HL-60 (cell line): ENCODE measurements around the gene NUP205.
A peak's percentile ranks its signal among the peaks of the same experiment; 100 is the strongest.

Source experiments
- DNase-seq, 2 experiments: peaks; one replicate each; pipeline ENCODE4 v3.0.0-alpha.2; 2010 to 2020; ENCODE audit warnings: low read depth in 1 of 2, low spot score in 1 of 2
- H3K27ac ChIP-seq: fragments of 250-450 bp; sonication (Bioruptor Pico); replicated peaks from 2 replicates; pipeline ENCODE4 v1.5.1; 2020; ENCODE audit warnings: mild to moderate bottlenecking, moderate library complexity
- H3K27me3 ChIP-seq: fragments of 250-450 bp; sonication (Bioruptor Pico); 2 replicates; pipeline ENCODE4 v1.5.1; 2021; ENCODE audit warnings: mild to moderate bottlenecking, moderate library complexity; ENCODE audit not compliant: insufficient read depth, poor library complexity, severe bottlenecking
- H3K4me3 ChIP-seq: replicated peaks from 2 replicates; pipeline ENCODE4 v1.5.1; 2011; ENCODE audit warnings: mild to moderate bottlenecking, control low read depth, low read length; ENCODE audit not compliant: insufficient read depth
- GABPA ChIP-seq: IDR thresholded peaks from 2 replicates; pipeline ENCODE4 v1.6.1; 2012; ENCODE audit warnings: low read depth
- POLR2AphosphoS5 ChIP-seq: IDR thresholded peaks from 2 replicates; pipeline ENCODE4 v1.6.1; 2012; ENCODE audit warnings: low read depth
- SPI1 ChIP-seq: IDR thresholded peaks from 2 replicates; pipeline ENCODE4 v1.6.1; 2012; ENCODE audit warnings: low read depth, mild to moderate bottlenecking, borderline replicate concordance
- TF ChIP-seq, protein P1 (sequence below): IDR thresholded peaks from one replicate; pipeline ENCODE4 v1.5.1; 2011; ENCODE audit warnings: low read length, control low read depth, inconsistent platforms; ENCODE audit not compliant: insufficient read depth
- TF ChIP-seq, protein P2 (sequence below): IDR thresholded peaks from 2 replicates; pipeline ENCODE4 v1.6.1; 2012; ENCODE audit warnings: low read depth; ENCODE audit not compliant: insufficient replicate concordance

Gene NUP205

DNA sequence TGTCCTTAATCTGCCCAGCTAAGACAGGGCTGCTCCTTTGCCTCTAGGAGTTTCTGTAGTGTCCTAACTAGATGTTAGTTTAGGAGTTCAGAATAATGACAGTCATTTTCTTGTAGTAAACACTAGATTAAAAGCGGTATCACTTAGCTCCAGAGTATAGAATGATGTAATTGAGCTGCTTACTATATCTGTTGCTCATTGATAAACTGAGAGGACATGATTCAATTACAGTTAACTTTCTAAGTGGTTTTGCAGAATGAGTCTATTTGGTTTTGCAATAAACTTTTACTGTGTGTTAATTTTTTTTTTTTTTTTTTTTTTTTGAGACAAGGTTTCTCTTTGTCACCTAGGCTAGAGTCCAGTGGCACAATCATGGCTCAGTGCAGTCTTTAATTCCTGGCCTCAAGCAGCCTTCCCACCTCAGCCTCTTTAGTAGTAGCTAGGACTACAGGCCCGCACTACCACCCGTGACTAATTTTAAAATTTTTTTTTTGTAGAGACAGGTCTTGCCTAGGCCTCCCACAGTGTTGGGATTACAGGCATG lies 106.4 kb downstream of the NUP205 start:
- peak in 1 of 2 experiments; percentile 34 for DNase-seq
- TF ChIP-seq, protein P1, sequence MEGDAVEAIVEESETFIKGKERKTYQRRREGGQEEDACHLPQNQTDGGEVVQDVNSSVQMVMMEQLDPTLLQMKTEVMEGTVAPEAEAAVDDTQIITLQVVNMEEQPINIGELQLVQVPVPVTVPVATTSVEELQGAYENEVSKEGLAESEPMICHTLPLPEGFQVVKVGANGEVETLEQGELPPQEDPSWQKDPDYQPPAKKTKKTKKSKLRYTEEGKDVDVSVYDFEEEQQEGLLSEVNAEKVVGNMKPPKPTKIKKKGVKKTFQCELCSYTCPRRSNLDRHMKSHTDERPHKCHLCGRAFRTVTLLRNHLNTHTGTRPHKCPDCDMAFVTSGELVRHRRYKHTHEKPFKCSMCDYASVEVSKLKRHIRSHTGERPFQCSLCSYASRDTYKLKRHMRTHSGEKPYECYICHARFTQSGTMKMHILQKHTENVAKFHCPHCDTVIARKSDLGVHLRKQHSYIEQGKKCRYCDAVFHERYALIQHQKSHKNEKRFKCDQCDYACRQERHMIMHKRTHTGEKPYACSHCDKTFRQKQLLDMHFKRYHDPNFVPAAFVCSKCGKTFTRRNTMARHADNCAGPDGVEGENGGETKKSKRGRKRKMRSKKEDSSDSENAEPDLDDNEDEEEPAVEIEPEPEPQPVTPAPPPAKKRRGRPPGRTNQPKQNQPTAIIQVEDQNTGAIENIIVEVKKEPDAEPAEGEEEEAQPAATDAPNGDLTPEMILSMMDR, result no peak
- TF ChIP-seq POLR2AphosphoS5, result no peak
- TF ChIP-seq, protein P2, sequence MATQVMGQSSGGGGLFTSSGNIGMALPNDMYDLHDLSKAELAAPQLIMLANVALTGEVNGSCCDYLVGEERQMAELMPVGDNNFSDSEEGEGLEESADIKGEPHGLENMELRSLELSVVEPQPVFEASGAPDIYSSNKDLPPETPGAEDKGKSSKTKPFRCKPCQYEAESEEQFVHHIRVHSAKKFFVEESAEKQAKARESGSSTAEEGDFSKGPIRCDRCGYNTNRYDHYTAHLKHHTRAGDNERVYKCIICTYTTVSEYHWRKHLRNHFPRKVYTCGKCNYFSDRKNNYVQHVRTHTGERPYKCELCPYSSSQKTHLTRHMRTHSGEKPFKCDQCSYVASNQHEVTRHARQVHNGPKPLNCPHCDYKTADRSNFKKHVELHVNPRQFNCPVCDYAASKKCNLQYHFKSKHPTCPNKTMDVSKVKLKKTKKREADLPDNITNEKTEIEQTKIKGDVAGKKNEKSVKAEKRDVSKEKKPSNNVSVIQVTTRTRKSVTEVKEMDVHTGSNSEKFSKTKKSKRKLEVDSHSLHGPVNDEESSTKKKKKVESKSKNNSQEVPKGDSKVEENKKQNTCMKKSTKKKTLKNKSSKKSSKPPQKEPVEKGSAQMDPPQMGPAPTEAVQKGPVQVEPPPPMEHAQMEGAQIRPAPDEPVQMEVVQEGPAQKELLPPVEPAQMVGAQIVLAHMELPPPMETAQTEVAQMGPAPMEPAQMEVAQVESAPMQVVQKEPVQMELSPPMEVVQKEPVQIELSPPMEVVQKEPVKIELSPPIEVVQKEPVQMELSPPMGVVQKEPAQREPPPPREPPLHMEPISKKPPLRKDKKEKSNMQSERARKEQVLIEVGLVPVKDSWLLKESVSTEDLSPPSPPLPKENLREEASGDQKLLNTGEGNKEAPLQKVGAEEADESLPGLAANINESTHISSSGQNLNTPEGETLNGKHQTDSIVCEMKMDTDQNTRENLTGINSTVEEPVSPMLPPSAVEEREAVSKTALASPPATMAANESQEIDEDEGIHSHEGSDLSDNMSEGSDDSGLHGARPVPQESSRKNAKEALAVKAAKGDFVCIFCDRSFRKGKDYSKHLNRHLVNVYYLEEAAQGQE, result no peak
- no peak for TF ChIP-seq SPI1
- no peak for TF ChIP-seq GABPA
- Histone ChIP-seq H3K27me3 (no peaks in the 10 kb centered on the region), H3K27ac (peak overlapping the region; percentile 5; the same call in 1 of the 2 replicates), H3K4me3 (no peak overlapping the region)

DNA sequence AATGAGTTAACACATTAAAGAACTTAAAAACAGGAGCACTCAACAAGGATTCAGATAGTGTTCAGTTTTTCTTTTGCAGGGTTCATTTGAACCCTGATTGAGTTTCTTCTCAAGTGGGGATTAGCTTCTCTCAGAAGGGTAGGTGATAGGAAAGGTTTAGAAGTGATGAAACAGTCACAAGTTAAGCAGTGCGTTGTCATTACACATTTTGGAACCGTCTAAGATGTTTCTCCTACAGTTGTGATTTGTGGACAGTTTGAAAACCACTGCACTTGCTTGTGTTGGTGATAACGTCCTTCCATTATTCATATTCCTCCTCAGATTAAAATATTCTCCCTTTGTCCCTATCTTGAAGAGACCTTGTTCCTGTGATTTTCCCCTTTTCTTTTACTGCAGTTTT lies 107.3 kb downstream of the NUP205 start:
- no peak overlapping the region for H3K4me3 ChIP-seq
- TF ChIP-seq, protein P1, result no peak
- no peak for TF ChIP-seq POLR2AphosphoS5
- TF ChIP-seq, protein P2, result no peak
- no peak for TF ChIP-seq GABPA
- TF ChIP-seq SPI1, result no peak
- no peak overlapping the region for H3K27ac ChIP-seq
- no peaks in the 10 kb centered on the region for H3K27me3 ChIP-seq
- no peak for DNase-seq

DNA sequence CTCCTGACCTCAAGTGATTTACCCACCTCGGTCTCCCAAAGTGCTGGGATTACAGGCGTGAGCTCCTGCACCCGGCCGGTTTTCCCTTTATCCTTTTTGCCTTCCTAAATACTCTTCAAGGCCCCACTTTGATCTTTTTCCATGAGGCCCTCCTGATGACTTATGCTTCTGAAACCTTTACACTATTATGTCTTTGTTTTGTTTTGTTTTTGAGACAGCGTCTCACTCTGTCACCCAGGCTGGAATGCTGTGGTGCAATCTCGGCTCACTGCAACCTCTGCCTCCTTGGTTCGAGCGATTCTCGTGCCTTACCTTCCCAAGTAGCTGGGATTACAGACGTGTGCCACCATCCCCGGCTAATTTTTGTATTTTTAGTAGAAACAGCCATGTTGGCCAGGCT lies 108.4 kb downstream of the NUP205 start:
- DNase-seq, result no peak
- no peak overlapping the region for H3K27ac ChIP-seq
- H3K27me3 ChIP-seq, result no peaks in the 10 kb centered on the region
- no peak for TF ChIP-seq SPI1
- TF ChIP-seq, protein P1, result no peak
- TF ChIP-seq, protein P2, result no peak
- no peak for TF ChIP-seq POLR2AphosphoS5
- TF ChIP-seq GABPA, result no peak
- no peak overlapping the region for H3K4me3 ChIP-seq
